Measurements from ENCODE around the gene TCF3.
"Not testable (repeated sequence)": the region's sequence is repeated elsewhere in the genome, so short reads cannot be mapped to it uniquely, and the experiment has no call there.

TCF3 gene

DNA sequence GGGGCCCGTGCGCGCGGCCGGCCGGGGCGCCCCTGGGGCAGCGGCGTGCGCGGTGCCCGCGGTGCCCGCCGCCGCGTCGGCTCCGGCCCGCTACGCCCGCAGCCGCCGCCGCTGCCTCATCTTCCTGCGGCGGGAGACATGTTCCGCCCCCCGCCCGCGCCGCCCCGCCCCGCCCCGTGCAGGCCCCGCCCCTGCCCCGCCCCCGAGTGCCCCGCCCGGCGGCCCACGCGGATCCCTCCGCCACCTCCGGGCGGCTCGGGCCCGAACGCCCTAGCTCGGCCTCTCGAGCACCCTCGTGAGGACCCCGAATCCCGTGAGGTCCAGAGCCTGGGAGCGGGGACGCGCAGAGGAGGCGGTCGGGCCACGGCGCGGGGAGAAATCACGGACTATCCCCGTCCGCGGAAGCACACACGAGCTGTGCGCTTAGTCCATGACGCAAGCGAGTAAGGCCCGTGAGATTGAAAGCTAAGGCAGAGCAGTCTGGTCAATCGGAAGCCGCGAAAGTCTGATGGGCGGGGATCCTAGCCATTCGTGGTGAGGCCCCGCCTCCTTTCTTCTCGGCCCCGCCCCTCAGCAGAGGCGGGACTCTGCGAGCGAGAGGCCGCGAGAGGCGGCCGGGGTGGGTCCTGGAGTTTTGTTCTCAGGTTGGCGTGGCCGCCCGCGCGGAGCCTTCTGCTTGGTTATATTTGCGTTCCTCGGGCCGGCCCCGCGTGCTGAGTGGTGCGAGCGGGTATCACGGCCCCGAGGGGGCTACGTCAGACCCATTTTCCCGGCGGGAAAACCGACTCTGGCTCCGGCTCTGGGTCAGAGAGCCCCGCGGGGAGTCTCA, at the start of gene TCF3:
Gene TCF3, minus strand, starts transcription at position 145 of the 829 bp plus-strand sequence. CDS start 2,367 bp downstream, outside the sequence.
- peak; percentile 96 for DNase-seq (ENCODE audit: low spot score)

- no peak for DNase-seq (ENCODE audit: low spot score)
These were observed 48.6 kb upstream of the TCF3 start for GRCh38 chr19:1700733-1701663.

GRCh38 chr19:1699998-1700732, 47.8 kb upstream of the TCF3 start:
- no peak for DNase-seq (ENCODE audit: low spot score)

DNA sequence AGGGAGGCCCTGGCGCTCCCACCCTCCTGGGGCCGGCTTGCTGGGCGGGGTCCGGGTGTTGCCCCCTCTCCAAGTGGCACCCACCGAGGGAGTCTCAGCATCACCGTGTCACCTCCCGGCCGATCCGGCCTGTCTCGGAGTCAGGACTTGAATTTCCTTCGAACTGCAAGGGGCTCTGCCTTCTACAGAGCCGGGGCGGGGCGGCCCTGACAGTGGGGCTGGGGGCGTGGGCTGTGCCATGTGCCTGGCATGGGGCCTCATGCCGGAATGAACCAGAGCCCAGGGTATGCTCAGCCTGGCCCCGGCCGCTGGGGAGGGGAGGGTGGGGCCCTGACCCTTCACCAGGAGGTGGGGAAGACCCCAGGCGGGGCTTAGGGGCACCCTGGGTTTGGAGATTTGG, 47.0 kb upstream of the TCF3 start:
- no peak for DNase-seq (ENCODE audit: low spot score)

- no peak for DNase-seq (ENCODE audit: low spot score)
These were observed 46.2 kb upstream of the TCF3 start for GRCh38 chr19:1698636-1699035.

DNA sequence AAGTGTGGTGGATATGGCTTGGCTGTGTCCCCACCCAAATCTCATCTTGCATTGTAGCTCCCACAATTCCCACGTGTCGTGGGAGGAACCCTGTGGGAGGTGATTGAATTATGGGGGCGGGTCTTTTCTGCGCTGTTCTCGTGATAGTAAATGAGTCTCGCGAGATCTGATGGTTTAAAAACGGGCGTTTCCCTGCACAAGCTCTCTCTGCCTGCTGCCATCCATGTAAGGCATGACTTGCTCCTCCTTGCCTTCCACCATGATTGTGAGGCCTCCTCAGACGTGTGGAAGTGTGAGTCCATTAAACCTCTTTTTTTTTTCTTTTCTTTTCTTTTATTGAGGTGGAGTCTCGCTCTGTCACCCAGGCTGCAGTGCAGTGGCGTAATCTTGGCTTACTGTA, 43.1 kb upstream of the TCF3 start:
- DNase-seq (ENCODE audit: low spot score) = not testable (repeated sequence)

DNA sequence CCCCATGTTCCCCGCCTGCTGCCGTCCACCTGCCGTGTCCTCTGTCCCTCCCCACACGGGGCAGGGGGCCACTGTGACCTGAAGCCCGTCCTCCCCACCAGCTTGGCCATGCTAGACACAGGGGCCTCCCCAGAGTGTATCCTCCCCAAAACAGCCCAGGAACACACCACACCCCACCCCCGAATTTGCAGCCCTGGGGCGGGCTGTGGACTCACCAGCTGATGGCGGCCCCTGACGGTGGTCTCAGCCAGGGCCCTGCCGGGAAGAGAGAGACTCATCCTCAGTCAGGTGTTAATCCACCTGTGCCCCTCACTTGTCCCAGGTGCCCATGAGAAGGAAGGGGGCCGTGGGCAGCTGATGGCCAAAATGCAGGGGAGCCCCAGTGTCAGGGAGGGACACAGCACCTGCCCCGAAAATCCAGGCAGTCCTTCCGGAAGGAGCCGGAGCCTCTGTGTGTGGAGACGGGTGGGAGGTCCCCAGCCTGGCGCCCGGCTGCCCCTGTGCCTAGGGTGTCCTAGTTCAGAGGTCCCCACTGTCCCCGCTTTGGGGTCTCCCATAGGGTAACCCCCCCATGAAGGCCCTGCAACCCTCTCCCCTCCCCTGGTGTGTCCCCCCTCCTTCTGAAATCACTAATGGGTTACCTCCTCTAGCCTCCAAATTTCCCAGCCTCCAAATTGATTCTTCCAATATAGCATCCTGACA, 39.3 kb upstream of the TCF3 start:
- no peak for DNase-seq (ENCODE audit: low spot score)

- no peak for DNase-seq (ENCODE audit: low spot score)
These were observed 38.4 kb upstream of the TCF3 start for GRCh38 chr19:1690699-1691307.

DNA sequence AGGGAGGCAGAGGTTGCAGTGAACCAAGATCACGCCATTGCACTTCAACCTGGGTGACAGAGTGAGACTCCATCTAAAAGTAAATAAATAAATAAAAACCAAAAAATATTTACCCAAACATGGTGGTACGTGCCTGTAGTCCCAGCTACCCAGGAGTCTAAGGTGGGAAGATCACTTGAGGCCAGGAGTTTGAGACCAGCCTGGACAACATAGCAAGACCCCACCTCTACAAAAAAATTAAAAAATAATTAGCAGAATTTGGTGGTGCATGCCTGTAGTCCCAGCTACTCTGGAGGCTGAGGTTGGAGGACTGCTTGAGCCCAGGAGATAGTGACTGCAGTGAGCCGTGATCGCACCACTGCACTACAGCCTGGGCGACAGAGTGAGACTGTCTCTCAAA, 33.4 kb upstream of the TCF3 start:
- DNase-seq (ENCODE audit: low spot score) = not testable (repeated sequence)

DNA sequence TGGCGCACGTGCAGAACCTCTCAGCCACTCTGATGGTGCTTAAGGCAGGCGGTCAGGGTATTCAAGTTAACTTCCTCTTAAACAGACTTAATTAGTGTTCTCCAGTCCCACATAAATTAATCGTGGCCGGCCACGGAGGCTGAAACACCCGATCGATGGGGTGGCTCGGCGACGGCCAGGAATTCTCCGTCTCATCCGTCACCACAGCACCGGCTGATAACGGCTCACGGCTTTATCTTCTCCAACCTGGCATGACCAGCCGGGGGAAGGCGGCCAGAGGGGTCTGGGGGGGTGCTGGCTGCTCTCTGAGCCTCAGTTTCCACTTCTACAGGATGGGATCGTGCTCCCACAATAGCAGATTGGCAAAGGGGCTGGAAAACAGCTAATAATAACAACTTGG, 32.6 kb upstream of the TCF3 start:
- no peak for DNase-seq (ENCODE audit: low spot score)

DNA sequence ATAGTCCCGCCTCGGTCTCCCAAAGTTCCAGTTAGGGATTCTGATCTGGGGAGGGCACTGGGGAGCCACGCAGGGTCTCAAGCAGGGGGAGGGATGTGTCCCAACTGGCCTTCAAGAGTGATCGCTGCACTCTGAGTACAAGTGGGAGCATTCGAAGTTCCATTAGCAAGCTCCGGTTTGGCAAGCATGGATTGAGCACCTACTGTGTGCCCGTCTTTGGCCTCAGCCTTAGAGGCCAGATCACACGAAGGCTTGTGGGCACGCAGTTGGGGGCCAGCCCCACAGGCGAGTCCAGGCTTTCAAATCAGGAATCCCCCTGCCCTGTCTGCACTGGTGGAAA, 32.1 kb upstream of the TCF3 start:
- no peak for DNase-seq (ENCODE audit: low spot score)

- no peak for DNase-seq (ENCODE audit: low spot score)
These were observed 31.6 kb upstream of the TCF3 start for GRCh38 chr19:1683869-1684572.

DNA sequence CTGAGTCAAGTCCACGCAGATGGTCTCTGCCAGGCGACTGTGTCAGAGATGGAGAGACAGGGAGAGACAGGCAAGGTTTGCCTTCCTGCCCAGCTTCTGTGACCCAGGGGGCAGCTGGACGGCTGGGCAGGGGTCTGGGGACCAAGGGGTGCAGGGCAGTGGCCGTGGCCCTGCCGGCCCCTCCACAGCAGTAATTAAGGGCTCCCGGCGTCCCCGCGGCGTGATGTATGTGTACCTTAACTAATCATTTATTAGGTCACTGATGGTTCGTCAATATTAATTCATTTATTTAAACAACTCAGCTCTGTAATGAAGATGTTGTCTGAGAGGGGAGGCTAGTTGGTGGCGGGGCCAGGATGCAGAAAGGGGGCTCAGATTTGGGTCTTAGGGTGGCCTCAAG, 28.6 kb upstream of the TCF3 start:
- DNase-seq (ENCODE audit: low spot score) = no peak

DNA sequence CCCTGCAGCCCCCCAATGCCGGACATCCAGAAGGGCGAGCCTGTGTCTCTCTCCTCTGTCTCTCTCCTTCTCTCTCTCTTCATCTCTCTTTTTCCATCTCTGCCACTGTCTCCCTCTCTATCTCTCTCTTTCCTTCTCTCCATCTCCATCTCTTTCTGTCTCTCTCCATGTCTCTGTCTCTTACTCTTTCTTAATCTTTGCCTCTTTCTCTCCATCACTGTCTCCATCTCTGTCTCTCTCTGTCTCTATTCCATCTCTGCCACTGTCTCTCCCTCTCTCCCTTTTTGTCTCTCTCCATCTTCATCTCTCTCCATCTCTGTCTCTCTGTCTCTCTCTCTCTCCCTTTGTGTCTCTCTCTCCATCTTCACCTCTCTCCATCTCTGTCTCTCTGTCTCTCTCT, 25.7 kb upstream of the TCF3 start:
- no peak for DNase-seq (ENCODE audit: low spot score)

DNA sequence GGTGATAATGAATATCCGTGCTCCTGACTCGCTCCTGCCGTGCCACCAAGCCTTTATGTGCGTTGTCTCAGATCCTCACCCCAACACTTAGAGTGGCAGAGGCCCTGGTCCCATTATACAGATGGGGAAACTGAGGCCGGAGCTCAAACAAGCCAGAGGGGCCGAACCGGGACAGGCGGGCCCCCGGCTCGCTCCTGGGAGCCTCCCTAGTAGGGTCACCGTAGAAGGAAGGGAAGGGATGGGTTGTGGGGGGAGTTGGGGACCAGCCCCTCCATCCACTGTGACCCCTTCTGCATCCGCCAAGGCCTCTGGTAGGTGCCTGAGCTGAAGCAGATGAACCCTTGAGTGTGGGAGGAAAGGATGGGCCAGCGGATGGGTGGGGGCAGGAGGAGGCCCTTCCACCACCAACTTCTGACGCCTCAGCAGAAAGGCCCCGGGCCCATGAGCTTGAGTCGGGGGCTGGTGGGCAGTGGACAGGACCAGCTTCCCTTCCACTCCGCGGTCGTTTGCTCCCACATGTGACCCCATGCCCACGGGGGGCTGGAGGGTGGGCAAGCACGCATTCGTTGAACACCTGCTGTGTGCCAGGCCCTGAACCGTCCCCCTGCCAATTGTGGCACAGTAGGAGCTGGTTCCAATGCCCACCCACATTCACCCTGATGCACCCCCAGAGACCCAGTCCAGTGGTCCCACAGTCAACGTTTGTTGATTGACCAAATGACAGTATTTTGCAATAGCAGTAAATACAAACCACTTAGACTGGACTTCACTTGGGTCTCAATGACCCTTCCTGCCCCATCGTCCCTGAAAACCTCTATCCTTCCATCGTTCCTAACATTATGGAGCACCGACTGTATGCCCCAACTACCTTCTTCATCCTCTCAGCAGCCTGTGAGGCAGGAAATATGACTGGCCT, 24.2 kb upstream of the TCF3 start:
- no peak for DNase-seq (ENCODE audit: low spot score)

- no peak for DNase-seq (ENCODE audit: low spot score)
These were observed 23.4 kb upstream of the TCF3 start for GRCh38 chr19:1675633-1676350.

DNA sequence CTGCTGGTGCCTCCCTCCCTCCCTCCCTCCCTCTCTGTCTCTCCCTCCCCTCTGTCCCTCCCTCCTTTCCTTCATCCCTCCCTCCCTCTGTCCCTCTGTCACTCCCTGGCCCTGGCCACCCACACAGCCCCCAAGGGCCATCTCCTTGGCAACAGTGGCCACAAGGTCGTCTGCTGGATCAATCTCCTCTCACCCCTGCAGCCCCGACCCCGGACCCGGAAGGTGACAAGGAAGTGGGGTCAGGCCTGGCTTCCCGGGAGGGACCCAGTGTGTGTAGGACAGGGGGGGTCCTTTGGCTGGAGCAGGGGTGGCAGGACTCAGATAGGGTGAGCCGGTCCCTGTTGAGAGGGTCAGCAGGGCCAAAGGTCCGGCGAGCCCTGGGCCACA, 21.9 kb upstream of the TCF3 start:
- no peak for DNase-seq (ENCODE audit: low spot score)

DNA sequence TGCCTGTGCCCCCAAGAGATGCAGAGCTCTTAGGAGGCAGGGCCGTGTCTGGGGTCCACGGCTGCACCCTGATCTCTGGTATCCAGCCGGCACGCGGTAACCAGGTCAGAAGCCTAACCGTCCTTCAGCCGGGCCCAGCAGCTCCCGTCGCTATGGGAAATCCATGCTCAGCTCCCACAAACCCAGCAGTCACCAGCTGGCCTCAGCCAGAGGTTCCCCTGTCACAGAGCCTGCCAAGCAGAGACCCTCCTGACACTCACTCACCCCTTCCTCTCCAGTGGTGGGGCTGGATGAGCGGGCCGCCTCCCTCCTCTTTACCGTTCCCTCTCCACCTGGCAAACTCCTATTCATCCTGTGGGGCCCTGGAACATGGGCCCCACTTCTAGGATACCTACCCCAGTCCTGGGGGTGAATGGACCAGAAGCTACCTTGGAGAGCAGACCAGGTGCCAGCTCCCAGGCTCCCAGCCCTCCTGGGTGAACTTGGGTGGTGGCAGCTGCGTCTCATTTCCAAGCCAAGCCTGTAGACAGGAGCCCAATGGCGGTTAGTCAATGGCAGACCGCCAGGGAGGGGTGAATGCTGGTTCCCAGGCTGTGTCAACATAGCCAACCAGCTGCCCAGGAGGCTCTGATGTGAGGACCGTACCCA, 21.4 kb upstream of the TCF3 start:
- no peak for DNase-seq (ENCODE audit: low spot score)
